Measurements from ENCODE around the gene ATP9A. TPM values are rescaled to one million over a fixed set of nuclear protein-coding genes. Genes with fewer than 3 reads are reported as not detected.

The ATP9A gene
- total RNA-seq, 1 donor from 2014 or later: 88.1 TPM

DNA sequence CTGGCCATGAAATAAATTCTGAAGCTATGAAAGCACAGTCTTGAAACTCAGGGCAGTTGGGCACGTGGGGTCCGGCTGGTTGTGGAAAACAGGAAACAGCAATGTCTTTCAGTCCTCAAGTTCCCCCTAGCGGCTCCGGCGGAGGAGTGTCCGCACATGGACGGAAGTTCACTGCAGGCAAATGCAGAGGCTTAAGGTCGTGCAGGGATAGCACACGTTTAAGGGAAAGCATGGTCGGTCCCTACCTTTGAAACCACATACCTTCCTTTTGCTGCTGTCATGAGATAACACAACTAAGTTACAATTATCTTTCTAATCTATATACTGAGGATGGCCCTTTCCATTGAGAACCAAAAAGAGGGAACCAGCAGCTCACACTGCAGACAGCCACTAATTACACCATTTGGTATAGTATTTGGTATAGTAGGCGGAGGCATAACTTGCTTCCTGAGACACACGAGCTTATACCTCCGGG, 173.1 kb downstream of the ATP9A start:
- H3K36me3 Mint-ChIP-seq (ENCODE audit: insufficient read depth): peaks cover 7% of the 10 kb centered on the region
- peak overlapping the region; percentile 79 for H3K27ac Mint-ChIP-seq
- no peaks in the 10 kb centered on the region for H3K27me3 Mint-ChIP-seq
- peaks cover 2% of the 10 kb centered on the region for H3K4me1 Mint-ChIP-seq (ENCODE audit: low read depth)
- TF ChIP-seq, protein P1, sequence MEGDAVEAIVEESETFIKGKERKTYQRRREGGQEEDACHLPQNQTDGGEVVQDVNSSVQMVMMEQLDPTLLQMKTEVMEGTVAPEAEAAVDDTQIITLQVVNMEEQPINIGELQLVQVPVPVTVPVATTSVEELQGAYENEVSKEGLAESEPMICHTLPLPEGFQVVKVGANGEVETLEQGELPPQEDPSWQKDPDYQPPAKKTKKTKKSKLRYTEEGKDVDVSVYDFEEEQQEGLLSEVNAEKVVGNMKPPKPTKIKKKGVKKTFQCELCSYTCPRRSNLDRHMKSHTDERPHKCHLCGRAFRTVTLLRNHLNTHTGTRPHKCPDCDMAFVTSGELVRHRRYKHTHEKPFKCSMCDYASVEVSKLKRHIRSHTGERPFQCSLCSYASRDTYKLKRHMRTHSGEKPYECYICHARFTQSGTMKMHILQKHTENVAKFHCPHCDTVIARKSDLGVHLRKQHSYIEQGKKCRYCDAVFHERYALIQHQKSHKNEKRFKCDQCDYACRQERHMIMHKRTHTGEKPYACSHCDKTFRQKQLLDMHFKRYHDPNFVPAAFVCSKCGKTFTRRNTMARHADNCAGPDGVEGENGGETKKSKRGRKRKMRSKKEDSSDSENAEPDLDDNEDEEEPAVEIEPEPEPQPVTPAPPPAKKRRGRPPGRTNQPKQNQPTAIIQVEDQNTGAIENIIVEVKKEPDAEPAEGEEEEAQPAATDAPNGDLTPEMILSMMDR (IDR thresholded peaks at IDR 0.05; ENCODE audit: unreplicated experiment): peak; percentile 82
- no peak overlapping the region for H3K4me3 Mint-ChIP-seq (ENCODE audit: low read depth)
- H3K9me3 Mint-ChIP-seq (ENCODE audit: low read depth): no peaks in the 10 kb centered on the region
- DNase-seq (ENCODE audit: low spot score, unreplicated experiment): peak; percentile 63

DNA sequence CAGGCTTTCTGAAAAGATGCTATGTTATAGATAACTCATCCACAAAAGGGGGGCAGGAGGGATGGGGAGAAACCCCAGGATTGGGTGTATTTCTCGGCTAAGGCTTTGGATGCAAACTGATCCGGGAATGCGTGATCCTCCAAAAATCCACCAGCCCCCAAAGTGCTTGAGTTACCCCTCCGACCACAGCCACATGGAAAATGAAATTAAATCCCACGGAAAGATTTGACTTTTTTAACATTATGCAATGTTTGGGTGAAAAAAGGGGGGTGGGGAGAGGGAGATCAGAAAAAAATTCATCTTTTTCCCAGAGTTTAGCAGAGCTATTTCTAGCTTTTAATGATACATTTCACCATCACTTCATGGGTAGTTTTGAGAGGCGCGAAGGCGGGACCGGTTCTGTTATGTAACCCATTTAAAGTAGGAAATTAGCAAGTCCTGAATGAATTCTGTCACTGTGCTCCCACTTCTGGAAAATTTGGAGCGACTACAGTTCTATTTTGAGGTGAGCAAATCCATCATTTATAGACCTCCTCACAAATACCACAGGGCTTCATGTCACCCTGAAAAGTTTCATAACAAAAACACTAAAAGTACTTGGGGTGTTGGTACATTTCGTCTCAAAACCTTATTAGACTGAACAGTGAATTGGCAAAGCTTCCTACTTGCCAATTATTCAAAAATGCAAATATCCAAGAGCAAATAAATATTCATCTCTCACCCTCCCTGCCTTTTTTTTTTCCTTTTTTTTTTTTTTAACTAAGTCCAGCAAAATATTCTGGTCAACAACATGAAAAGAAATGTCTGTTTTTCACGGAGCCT, 173.7 kb downstream of the ATP9A start:
- no peaks in the 10 kb centered on the region for H3K27me3 Mint-ChIP-seq
- H3K36me3 Mint-ChIP-seq (ENCODE audit: insufficient read depth): peaks cover 7% of the 10 kb centered on the region
- H3K4me3 Mint-ChIP-seq (ENCODE audit: low read depth): no peak overlapping the region
- TF ChIP-seq, protein P1 (IDR thresholded peaks at IDR 0.05; ENCODE audit: unreplicated experiment): no peak
- H3K27ac Mint-ChIP-seq: peak overlapping the region; percentile 79
- no peak for DNase-seq (ENCODE audit: low spot score, unreplicated experiment)
- H3K9me3 Mint-ChIP-seq (ENCODE audit: low read depth): no peaks in the 10 kb centered on the region
- peaks cover 2% of the 10 kb centered on the region for H3K4me1 Mint-ChIP-seq (ENCODE audit: low read depth)

DNA sequence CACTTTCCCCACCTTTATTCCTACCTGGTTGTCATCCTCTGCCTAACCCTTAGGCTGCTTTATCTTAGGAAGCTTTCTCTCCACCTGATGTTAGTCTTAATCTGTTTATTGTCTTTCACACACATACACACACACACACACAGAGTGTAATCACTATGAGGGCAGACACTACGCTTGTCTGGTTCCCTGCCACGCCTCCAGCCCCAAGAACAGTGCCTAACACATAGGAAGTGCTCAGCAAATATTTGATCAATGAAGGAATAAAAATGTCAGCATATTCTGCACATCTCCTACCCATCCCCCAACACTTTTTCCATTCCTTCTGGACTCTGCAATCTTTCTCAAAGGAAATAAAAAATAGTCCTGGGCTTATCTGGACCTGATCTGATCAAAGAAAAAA, 174.6 kb downstream of the ATP9A start:
- peaks cover 4% of the 10 kb centered on the region for H3K36me3 Mint-ChIP-seq (ENCODE audit: insufficient read depth)
- peaks cover 2% of the 10 kb centered on the region for H3K4me1 Mint-ChIP-seq (ENCODE audit: low read depth)
- H3K4me3 Mint-ChIP-seq (ENCODE audit: low read depth): no peak overlapping the region
- TF ChIP-seq, protein P1 (IDR thresholded peaks at IDR 0.05; ENCODE audit: unreplicated experiment): no peak
- no peak for DNase-seq (ENCODE audit: low spot score, unreplicated experiment)
- H3K27me3 Mint-ChIP-seq: no peaks in the 10 kb centered on the region
- H3K9me3 Mint-ChIP-seq (ENCODE audit: low read depth): no peaks in the 10 kb centered on the region
- H3K27ac Mint-ChIP-seq: no peak overlapping the region

DNA sequence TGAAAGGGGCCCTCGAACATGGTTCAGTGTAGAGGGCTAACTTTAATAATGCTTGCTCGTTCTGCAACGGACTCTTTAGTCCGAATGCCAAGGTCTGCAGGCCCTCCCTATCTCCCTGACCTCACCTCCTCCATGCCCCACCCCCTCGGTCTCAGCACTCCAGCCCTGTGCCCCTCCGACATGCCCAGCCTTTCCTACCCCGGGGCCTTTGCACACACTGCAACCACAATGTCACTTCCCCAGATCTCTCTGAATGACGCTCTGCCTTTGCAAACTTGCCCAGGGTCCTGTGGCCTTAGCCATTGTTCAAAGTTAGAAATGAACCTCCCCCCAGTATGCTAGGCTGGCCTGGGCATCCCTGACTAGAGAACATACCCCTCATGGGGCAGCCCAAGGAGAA, 175.6 kb downstream of the ATP9A start:
- no peak overlapping the region for H3K4me3 Mint-ChIP-seq (ENCODE audit: low read depth)
- TF ChIP-seq, protein P1 (IDR thresholded peaks at IDR 0.05; ENCODE audit: unreplicated experiment): no peak
- peaks cover 1% of the 10 kb centered on the region for H3K4me1 Mint-ChIP-seq (ENCODE audit: low read depth)
- H3K36me3 Mint-ChIP-seq (ENCODE audit: insufficient read depth): peaks cover 4% of the 10 kb centered on the region
- no peak for DNase-seq (ENCODE audit: low spot score, unreplicated experiment)
- no peaks in the 10 kb centered on the region for H3K9me3 Mint-ChIP-seq (ENCODE audit: low read depth)
- H3K27me3 Mint-ChIP-seq: no peaks in the 10 kb centered on the region
- no peak overlapping the region for H3K27ac Mint-ChIP-seq

DNA sequence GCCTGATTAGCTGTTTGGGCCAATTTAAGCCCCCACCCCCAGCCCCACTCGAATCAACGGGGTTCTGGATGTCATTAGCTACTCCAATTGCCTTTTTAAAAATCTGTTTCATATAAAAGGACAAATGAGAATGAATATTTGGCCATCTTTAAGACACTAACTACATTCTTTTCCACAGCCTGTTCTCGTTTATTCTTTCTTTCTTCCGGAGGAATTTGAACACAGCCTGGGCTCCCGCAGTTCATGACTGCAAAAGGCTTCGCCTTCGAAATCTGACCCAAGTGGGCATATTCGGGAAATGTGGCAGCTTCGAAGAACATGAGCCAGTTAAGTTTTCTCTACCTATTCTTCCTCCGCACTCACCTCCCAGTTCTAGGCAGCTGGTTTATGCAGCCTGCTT, 176.3 kb downstream of the ATP9A start:
- H3K27me3 Mint-ChIP-seq: no peaks in the 10 kb centered on the region
- H3K36me3 Mint-ChIP-seq (ENCODE audit: insufficient read depth): peaks cover 2% of the 10 kb centered on the region
- TF ChIP-seq, protein P1 (IDR thresholded peaks at IDR 0.05; ENCODE audit: unreplicated experiment): no peak
- H3K27ac Mint-ChIP-seq: no peak overlapping the region
- peaks cover 1% of the 10 kb centered on the region for H3K4me1 Mint-ChIP-seq (ENCODE audit: low read depth)
- H3K4me3 Mint-ChIP-seq (ENCODE audit: low read depth): no peak overlapping the region
- no peak for DNase-seq (ENCODE audit: low spot score, unreplicated experiment)
- no peaks in the 10 kb centered on the region for H3K9me3 Mint-ChIP-seq (ENCODE audit: low read depth)

Measured in progenitor cell of endocrine pancreas (in vitro differentiated cells).